Measurements from ENCODE around the gene BTNL3. TPM values are rescaled to one million over a fixed set of nuclear protein-coding genes. Genes with fewer than 3 reads are reported as not detected.

The BTNL3 gene
- total and polyA plus RNA-seq, 9 of the 15 experiments (the other 6 are each of a cell fraction or from before 2014, with no cell fraction given) = 0.03 to 0.44 (median 0.04) TPM; not detected in 4

- no peak for TF ChIP-seq ESRRA (IDR thresholded peaks at IDR 0.05; ENCODE audit: borderline replicate concordance, low read depth)
- no peak for TF ChIP-seq HSF4 (CRISPR knock-in tag; IDR thresholded peaks at IDR 0.05; ENCODE audit: borderline replicate concordance)
- TF ChIP-seq THRAP3 (IDR thresholded peaks at IDR 0.05; ENCODE audit: borderline replicate concordance) = 0 out of 2 replicates have a peak, but pooled peaks have one; percentile 69
- peak; percentile 62 for TF ChIP-seq ZNF384 (IDR thresholded peaks at IDR 0.05; ENCODE audit: low read depth, low read length)
- TF ChIP-seq HDAC3 (IDR thresholded peaks at IDR 0.05; ENCODE audit: borderline replicate concordance, partially characterized antibody) = peak; percentile 23
- TF ChIP-seq ZNF140 (CRISPR knock-in tag; IDR thresholded peaks at IDR 0.05) = no peak
- no peak for TF ChIP-seq EWSR1 (IDR thresholded peaks at IDR 0.05; ENCODE audit: borderline replicate concordance, low read depth, partially characterized antibody)
- no peak for TF ChIP-seq HNRNPK (IDR thresholded peaks at IDR 0.05; ENCODE audit: low read depth, low read length, poor library complexity, severe bottlenecking)
- TF ChIP-seq ARID1B (IDR thresholded peaks at IDR 0.05) = no peak
- TF ChIP-seq ZBTB33 (CRISPR knock-in tag; IDR thresholded peaks at IDR 0.05) = no peak
- no peak for TF ChIP-seq ZNF57 (CRISPR knock-in tag; IDR thresholded peaks at IDR 0.05)
- TF ChIP-seq RAD51 (IDR thresholded peaks at IDR 0.05; ENCODE audit: borderline replicate concordance, low read depth) = no peak
- no peak for TF ChIP-seq ZNF175 (CRISPR knock-in tag; IDR thresholded peaks at IDR 0.05; ENCODE audit: low read depth)
- no peak for TF ChIP-seq SMAD1 (IDR thresholded peaks at IDR 0.05; ENCODE audit: low read depth, low read length, partially characterized antibody)
- TF ChIP-seq NUFIP1 (IDR thresholded peaks at IDR 0.05; ENCODE audit: partially characterized antibody) = no peak
- peak in 1 of 2 experiments; percentile 39 for TF ChIP-seq NCOA2 (IDR thresholded peaks at IDR 0.05; ENCODE audit: partially characterized antibody in 2 of 2)
- TF ChIP-seq ZKSCAN3 (CRISPR knock-in tag; IDR thresholded peaks at IDR 0.05) = no peak
- no peak for TF ChIP-seq ARHGAP35 (IDR thresholded peaks at IDR 0.05; ENCODE audit: partially characterized antibody)
- no peak for TF ChIP-seq SRSF3 (IDR thresholded peaks at IDR 0.05; ENCODE audit: insufficient read depth, low read length)
- TF ChIP-seq PBX2 (CRISPR knock-in tag; IDR thresholded peaks at IDR 0.05; ENCODE audit: low read depth) = no peak
- no peak for TF ChIP-seq PBX2 (tag; conservative IDR thresholded peaks at IDR 0.05; ENCODE audit: low read depth)
- TF ChIP-seq SREBF2 (CRISPR knock-in tag; IDR thresholded peaks at IDR 0.05) = no peak
- TF ChIP-seq TFE3 (CRISPR knock-in tag; IDR thresholded peaks at IDR 0.05) = no peak
- no peak for TF ChIP-seq TCFL5 (CRISPR knock-in tag; conservative IDR thresholded peaks at IDR 0.05)
Measured at GRCh38 chr5:181027452-181028031, 38.9 kb downstream of the BTNL3 start (continued).
